ENCODE results near the gene FAM184A. TPM values are rescaled to one million over a fixed set of nuclear protein-coding genes. Genes with fewer than 3 reads are reported as not detected.

FAM184A gene
- total and polyA plus RNA-seq, 9 of the 15 experiments (the other 6 are each of a cell fraction or from before 2014, with no cell fraction given) = 6.4 to 18.7 (median 13.1) TPM

DNA sequence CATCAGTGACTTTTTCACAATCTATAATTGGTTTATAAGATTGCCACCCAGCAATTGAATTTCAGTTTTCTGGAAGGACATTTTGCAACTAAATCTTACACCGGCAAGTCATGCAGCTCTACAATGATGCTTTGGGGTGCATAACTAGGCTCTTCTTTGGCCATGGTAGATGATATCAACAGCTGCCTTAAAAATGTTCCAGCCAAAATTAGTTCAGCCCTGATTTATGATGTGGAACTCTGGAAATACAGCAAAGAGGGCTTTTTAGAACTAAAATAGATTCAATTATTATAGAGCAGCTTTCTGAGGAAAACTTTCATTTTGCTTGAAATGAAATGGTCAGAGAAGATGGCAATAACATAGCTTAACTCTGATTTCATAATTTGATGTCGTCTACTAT is 125.1 kb downstream of the FAM184A start (continued):
- TF ChIP-seq, protein P1, sequence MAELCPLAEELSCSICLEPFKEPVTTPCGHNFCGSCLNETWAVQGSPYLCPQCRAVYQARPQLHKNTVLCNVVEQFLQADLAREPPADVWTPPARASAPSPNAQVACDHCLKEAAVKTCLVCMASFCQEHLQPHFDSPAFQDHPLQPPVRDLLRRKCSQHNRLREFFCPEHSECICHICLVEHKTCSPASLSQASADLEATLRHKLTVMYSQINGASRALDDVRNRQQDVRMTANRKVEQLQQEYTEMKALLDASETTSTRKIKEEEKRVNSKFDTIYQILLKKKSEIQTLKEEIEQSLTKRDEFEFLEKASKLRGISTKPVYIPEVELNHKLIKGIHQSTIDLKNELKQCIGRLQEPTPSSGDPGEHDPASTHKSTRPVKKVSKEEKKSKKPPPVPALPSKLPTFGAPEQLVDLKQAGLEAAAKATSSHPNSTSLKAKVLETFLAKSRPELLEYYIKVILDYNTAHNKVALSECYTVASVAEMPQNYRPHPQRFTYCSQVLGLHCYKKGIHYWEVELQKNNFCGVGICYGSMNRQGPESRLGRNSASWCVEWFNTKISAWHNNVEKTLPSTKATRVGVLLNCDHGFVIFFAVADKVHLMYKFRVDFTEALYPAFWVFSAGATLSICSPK (IDR thresholded peaks at IDR 0.05; ENCODE audit: borderline replicate concordance) = no peak
- TF ChIP-seq ZNF592 (IDR thresholded peaks at IDR 0.05) = no peak
- TF ChIP-seq, protein P2, sequence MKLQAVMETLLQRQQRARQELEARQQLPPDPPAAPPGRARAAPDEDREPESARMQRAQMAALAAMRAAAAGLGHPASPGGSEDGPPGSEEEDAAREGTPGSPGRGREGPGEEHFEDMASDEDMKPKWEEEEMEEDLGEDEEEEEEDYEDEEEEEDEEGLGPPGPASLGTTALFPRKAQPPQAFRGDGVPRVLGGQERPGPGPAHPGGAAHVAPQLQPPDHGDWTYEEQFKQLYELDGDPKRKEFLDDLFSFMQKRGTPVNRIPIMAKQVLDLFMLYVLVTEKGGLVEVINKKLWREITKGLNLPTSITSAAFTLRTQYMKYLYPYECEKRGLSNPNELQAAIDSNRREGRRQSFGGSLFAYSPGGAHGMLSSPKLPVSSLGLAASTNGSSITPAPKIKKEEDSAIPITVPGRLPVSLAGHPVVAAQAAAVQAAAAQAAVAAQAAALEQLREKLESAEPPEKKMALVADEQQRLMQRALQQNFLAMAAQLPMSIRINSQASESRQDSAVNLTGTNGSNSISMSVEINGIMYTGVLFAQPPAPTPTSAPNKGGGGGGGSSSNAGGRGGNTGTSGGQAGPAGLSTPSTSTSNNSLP (IDR thresholded peaks at IDR 0.05; ENCODE audit: borderline replicate concordance, low read depth, low read length) = no peak
- TF ChIP-seq ZNF586 (CRISPR knock-in tag; conservative IDR thresholded peaks at IDR 0.05) = no peak

Data from K562 (cell line).